Caki2 (cell line): ENCODE data around the gene GLB1L. TPM values are rescaled to one million over a fixed set of nuclear protein-coding genes. Genes with fewer than 3 reads are reported as not detected.

Experiments used
- DNase-seq: peaks from one replicate; pipeline ENCODE4 v3.0.0-alpha.2; 2015; ENCODE audit warnings: low read depth
- in situ Hi-C: cut with HindIII; loops from 2 replicates; pipeline ENCODE4 v1.10.0; 2016; ENCODE audit warnings: low sequenced_read_pairs, low pct_unique_long_range_greater_than_20kb, mixed read lengths
- total RNA-seq: library from RNA; depleted of rRNA; stranded (reverse); fragments of >200 nt; shearing (Covaris generic); gene quantifications from 2 replicates; pipeline ENCODE4 v1.2.3, GENCODE V29; 2014; ENCODE audit warnings: low replicate concordance

Gene GLB1L
- total RNA-seq, 1 experiment from 2014 or later, result 26.1 TPM

DNA sequence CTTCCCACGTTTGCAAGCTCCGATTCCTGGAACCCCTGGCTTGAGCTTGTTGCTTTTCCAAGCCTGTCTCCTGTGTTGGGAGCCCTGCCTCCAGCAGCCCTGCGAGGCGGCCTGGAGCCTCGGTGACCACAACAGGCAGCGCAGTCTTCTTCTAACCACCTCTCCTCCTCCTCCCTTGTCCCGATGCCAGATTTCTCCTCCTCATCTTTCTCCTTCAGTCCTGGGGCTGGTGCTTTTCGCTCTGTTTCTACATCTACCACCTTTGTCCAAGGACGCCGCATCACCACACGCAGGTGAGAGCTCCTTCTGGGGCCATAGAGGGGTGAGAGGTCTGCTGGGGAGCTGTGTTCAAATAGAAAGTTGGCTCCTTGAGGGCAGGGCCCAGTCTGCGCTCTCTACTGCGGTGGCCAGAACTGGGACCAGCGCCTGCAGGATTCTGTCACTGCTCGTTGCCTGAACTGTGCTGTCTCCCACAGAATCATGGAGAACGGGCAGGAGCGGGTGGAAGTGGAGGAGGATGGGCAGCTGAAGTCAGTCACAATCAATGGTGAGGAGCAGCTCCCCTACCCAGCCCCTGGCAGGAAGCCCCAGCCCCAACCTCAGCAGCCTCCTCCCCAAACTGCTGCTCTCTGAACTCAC lies 37.8 kb upstream of the GLB1L start:
- in situ Hi-C loops, result no loop called here
- DNase-seq, result no peak

GRCh38 chr2:219282375-219282774 lies 37.1 kb upstream of the GLB1L start:
- DNase-seq, result no peak
- in situ Hi-C loops, result no loop called here

DNA sequence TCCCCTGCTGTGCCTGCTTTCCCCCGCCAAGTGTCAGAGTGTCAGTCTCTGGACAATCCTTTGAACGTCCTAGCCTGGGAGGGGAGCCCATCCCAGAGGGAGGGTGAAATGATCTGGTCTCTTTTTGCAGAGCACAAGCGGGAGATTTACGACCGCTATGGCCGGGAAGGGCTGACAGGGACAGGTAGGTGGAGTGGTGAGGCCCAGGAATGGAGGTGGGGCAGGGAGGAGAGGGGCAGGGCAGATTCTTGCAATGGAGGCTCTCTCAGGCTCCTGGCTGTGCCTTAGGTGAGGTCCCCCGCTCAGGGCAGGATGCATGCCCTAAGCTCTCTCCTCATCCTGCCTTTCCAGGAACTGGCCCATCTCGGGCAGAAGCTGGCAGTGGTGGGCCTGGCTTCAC lies 36.3 kb upstream of the GLB1L start:
- in situ Hi-C loops, result no loop called here
- DNase-seq, result no peak

DNA sequence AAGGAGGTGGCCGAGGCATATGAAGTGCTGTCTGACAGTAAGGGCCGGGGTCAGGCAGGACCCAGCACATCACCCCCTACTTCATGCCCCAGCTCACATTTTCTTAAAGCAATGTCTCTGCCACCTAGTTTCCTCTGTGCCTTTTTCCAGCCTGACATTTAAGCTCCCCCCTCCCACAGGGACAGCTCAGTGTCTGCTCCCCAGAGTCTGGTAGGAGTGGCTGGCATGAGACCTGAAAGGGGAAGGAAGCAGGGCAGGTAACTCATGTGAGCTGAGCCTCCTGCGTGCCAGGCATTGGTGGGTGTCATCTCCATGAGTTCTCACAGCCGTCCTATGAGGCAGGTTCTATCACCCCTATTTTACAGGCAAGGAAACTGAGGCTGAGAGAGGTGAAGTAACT lies 35.4 kb upstream of the GLB1L start:
- in situ Hi-C loops, result no loop called here

GRCh38 chr2:219279916-219280516 lies 34.8 kb upstream of the GLB1L start:
- in situ Hi-C loops, result no loop called here
- DNase-seq, result no peak

More for the DNA sequence above, 35.4 kb upstream of the GLB1L start:
- DNase-seq, result no peak

GRCh38 chr2:219279151-219279915 lies 34.1 kb upstream of the GLB1L start, which contains the start of gene DNAJB2:
Gene DNAJB2, plus strand, starts transcription at chr2:219279366. Its CDS starts 468 bp downstream, at chr2:219279834.
- peak; percentile 72 for DNase-seq
- in situ Hi-C loops, result no loop called here

GRCh38 chr2:219278655-219279150 lies 33.5 kb upstream of the GLB1L start:
- DNase-seq, result peak; percentile 99

DNA sequence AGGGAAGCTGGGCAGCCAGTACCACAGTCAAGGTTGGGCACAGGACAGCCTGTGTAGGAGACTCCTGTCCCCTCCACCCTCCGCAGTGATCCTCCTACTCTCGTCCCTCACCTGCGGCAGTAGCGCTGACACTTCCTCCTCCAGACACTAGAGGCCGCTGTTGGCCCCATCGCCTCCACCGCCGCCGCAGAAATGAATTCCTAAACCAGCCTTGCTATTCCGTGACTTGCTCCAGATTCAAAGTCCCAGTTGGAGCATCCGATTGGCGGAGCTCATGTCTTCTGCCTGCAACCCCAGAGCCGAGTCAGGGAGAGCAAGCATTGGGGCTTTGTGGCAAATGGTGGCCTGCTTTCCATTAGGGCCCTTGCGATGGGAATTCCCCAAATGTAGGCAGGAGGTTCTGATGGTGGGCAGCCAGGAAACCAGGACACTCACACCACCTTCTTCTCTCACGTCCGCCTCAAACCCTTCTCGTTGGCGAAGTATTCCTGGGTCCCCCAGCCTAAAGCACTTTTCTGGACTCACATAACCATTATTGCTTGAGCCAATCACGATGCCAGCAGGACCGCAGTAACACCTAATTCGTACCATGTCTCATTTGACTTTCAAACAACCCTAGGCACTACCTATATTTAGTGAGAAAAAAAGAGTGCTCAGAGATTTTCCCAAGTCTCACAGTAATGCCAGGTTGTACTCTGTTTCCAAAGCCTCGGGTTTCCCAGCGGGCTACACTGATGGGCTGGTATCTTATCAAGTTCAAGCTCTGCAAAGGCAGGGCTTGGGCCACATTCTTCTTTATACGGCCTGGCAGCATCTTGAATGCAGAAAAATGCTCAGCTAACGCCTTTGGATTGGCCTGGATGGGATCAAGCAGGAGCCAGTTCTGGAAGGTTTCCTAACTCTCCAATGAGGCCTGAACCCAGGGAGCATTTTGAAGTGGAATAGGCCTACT lies 32.7 kb upstream of the GLB1L start:
- in situ Hi-C loops, result no loop called here
- DNase-seq, result peak; percentile 82

More at GRCh38 chr2:219278655-219279150, 33.5 kb upstream of the GLB1L start:
- in situ Hi-C loops, result no loop called here

DNA sequence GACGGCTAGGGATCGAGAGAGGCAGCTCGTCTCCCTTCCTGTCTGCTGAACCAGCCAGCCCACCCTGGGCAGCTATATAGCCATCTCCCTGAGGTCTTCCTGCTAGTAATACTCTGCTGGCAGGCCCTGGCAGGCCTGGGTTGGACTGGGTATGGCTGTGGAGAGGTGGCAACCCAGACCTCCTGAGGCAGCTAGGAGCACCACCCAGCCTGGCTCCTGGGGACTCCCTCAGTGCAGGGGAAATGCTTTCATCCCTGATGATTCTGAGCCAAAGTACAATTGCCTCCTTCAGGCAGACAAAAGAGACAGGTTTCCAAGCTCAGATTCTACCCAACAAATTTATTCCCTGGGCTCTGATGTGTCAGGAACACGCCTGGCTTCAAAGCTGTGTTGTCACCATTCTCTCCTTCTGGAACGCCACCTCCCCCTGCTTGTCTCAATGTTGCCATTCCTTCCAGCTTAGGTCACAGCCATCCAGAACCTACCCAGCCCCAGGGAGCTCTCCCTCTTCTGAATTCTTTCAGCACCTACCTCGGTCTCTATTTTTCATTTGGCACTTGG lies 29.2 kb upstream of the GLB1L start:
- DNase-seq, result peak; percentile 79
- in situ Hi-C loops, result no loop called here

- in situ Hi-C loops, result no loop called here
Measured at GRCh38 chr2:219273937-219274336, 28.7 kb upstream of the GLB1L start.

GRCh38 chr2:219272995-219273394 lies 27.8 kb upstream of the GLB1L start:
- in situ Hi-C loops, result no loop called here
- no peak for DNase-seq

More at GRCh38 chr2:219273937-219274336, 28.7 kb upstream of the GLB1L start:
- DNase-seq, result peak; percentile 77

- DNase-seq, result no peak
- in situ Hi-C loops, result no loop called here
Measured at GRCh38 chr2:219272356-219272755, 27.1 kb upstream of the GLB1L start.

GRCh38 chr2:219271021-219271420 lies 25.8 kb upstream of the GLB1L start:
- in situ Hi-C loops, result no loop called here
- DNase-seq, result no peak

DNA sequence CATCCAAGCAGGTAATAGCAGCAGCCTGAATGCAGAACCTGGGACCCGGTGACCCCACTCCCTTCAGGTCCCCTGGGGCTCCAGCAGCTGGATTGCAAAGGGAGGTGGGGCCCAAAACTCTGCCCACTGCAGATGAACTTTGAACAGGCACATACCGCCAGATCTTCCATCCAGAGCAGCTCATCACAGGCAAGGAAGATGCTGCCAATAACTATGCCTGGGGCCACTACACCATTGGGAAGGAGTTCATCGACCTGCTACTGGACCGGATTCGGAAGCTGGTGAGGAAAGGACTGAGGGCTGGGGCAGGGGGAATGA lies 24.8 kb upstream of the GLB1L start:
- in situ Hi-C loops, result no loop called here
- DNase-seq, result no peak

- in situ Hi-C loops, result no loop called here
- peak; percentile 67 for DNase-seq
Measured at GRCh38 chr2:219269362-219270054, 24.3 kb upstream of the GLB1L start.

DNA sequence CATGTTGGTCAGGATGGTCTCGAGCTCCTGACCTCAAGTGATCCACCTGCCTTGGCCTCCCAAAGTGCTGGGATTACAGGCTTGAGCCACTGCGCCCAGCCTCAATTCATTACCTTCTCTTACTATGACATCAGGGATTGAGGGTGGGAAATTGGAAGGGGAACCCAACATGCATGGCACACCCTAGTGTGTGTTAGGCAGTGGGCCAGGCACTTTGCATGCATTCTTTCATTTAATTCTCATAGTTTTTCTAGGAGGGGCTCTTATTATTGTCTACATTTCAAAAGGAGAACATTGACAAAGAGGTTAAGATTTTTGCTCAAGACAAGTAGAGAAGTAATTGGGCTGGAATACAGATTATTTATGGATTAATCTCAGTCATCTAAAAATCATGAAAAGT lies 23.1 kb upstream of the GLB1L start:
- in situ Hi-C loops, result no loop called here
- no peak for DNase-seq

GRCh38 chr2:219266886-219267285 lies 21.6 kb upstream of the GLB1L start:
- in situ Hi-C loops, result no loop called here
- no peak for DNase-seq
